GM10248 (cell line): Measurements from ENCODE around the gene NREP.
"Not testable (repeated sequence)": the region's sequence is repeated elsewhere in the genome, so short reads cannot be mapped to it uniquely, and the experiment has no call there.

Experiments
- CTCF ChIA-PET: fragments of 300-600 bp; sonication (Branson Sonifier 250); formaldehyde crosslinking; extraction: SDS; loops from one replicate; lab custom pipeline; 2021; ENCODE audit warnings: antibody characterized with exemption; lab: Yijun Ruan, JAX
- POLR2A ChIA-PET: fragments of 350-650 bp; sonication (Branson Sonifier 250); formaldehyde crosslinking; extraction: SDS; loops from one replicate; lab custom pipeline; 2020; ENCODE audit warnings: antibody characterized with exemption; lab: Yijun Ruan, JAX
- DNase-seq: peaks from one replicate; pipeline ENCODE4 v3.0.0; 2012; ENCODE audit errors: extremely low spot score
- TF ChIP-seq, protein P1 (sequence below): IDR thresholded peaks from 2 replicates; pipeline ENCODE4 v1.5.1; 2012; ENCODE audit warnings: mild to moderate bottlenecking, low read depth; ENCODE audit errors: extremely low read depth, missing control alignments, control extremely low read depth

The NREP gene

GRCh38 chr5:111730659-111731382 is 26.2 kb downstream of the NREP start:
- CTCF ChIA-PET, result interaction anchor here (1.3 kb wide), 1 partner anchor 9 kb away, joined by 5 read pairs; no protein-coding TSS in a partner anchor

GRCh38 chr5:111728941-111729340 is 28.1 kb downstream of the NREP start:
- no peak for DNase-seq
- CTCF ChIA-PET, result interaction anchor here (1.1 kb wide), 1 partner anchor 26 kb away, joined by 3 read pairs; no protein-coding TSS in a partner anchor
- POLR2A ChIA-PET, result no interaction called here

More at GRCh38 chr5:111730659-111731382, 26.2 kb downstream of the NREP start:
- POLR2A ChIA-PET, result no interaction called here
- no peak for DNase-seq
- TF ChIP-seq, protein P1, sequence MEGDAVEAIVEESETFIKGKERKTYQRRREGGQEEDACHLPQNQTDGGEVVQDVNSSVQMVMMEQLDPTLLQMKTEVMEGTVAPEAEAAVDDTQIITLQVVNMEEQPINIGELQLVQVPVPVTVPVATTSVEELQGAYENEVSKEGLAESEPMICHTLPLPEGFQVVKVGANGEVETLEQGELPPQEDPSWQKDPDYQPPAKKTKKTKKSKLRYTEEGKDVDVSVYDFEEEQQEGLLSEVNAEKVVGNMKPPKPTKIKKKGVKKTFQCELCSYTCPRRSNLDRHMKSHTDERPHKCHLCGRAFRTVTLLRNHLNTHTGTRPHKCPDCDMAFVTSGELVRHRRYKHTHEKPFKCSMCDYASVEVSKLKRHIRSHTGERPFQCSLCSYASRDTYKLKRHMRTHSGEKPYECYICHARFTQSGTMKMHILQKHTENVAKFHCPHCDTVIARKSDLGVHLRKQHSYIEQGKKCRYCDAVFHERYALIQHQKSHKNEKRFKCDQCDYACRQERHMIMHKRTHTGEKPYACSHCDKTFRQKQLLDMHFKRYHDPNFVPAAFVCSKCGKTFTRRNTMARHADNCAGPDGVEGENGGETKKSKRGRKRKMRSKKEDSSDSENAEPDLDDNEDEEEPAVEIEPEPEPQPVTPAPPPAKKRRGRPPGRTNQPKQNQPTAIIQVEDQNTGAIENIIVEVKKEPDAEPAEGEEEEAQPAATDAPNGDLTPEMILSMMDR, result no peak

GRCh38 chr5:111726986-111727385 is 30.0 kb downstream of the NREP start:
- ChIA-PET POLR2A (no interaction called here), CTCF (interaction anchor here (1.4 to 1.7 kb wide), 2 partner anchors 24 to 28 kb away, joined by 3 to 4 read pairs; no protein-coding TSS in a partner anchor)
- TF ChIP-seq, protein P1, result no peak
- no peak for DNase-seq

More at GRCh38 chr5:111728941-111729340, 28.1 kb downstream of the NREP start:
- TF ChIP-seq, protein P1, result no peak

DNA sequence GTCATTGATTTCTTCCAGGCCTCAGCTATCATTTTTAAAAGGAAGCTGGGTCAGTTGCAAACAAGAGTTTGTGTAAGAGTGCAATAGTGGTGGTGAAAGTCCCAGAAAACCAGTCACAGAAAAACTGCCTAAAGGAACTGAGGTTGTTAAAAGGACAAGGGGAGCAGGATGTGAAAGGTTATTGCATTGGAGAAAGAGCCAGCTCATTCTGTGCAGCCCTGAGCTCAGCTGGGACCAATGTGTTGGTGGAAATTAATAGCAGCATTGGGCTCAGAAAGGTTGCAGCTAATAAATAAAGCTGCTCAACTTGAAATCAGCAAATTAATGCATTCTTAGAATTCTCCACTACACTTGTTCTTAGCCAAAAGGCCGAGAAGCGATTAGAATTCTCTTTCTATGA is 34.9 kb downstream of the NREP start:
- TF ChIP-seq, protein P1, result no peak
- CTCF ChIA-PET, result interaction anchor here (1.7 kb wide), 1 partner anchor 10 kb away, joined by 5 read pairs; no protein-coding TSS in a partner anchor
- DNase-seq, result no peak
- POLR2A ChIA-PET, result no interaction called here

DNA sequence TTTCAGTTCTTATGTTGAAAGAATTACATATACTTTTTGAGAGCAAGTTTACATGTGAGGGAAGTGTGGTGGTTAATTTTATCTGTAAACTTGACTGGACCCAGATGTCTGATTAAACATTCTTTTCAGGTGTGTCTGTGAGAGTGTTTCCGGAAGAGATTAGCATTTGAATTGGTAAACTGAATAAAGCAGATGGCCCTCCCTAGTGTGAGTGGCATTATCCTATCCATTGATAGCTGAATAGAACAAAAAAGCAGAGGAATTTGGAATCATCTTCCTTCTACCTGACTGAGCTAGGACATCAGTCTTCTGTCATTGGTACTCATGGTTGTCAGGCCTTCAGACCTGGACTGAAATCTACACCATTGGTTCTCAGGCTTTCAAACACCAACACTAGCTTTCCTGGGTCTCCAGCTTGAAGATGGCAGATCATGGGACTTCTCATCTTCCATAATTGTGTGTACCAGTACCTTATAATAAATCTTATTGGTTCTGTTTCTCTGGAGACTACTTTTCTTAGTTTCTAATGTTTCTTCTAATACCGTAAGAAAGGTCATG is 36.6 kb downstream of the NREP start:
- CTCF ChIA-PET, result interaction anchor here (0.7 to 1.3 kb wide), 3 partner anchors 15 to 44 kb away, joined by 3 to 4 read pairs (median 3); no protein-coding TSS in a partner anchor
- POLR2A ChIA-PET, result no interaction called here
- DNase-seq, result no peak
- TF ChIP-seq, protein P1, result no peak

GRCh38 chr5:111719773-111720172 is 37.2 kb downstream of the NREP start:
- CTCF ChIA-PET, result interaction anchor here (1.3 kb wide), 1 partner anchor 45 kb away, joined by 3 read pairs; no protein-coding TSS in a partner anchor
- no peak for DNase-seq
- POLR2A ChIA-PET, result no interaction called here

DNA sequence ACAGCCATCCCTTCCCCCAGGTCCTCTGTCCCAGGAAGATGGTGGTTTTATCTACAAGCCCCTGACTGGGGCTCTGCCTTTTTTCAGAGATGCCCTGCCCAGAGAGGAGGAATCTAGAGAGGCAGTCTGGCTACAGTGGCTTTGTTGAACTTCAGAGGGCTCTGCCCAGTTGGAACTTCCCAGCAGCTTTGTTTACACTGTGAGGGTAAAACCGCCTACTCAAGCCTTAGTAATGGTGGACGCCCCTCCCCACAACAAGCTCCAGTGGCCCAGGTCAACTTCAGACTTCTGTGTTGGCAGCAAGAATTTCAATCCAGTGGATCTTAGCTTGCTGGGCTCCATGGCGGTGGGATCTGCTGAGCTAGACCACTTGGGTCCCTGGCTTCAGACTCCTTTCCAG is 40.2 kb downstream of the NREP start:
- CTCF ChIA-PET, result interaction anchor here (2.0 kb wide), 1 partner anchor 9 kb away, joined by 5 read pairs; no protein-coding TSS in a partner anchor
- POLR2A ChIA-PET, DNase-seq: not testable (repeated sequence)

More at GRCh38 chr5:111719773-111720172, 37.2 kb downstream of the NREP start:
- TF ChIP-seq, protein P1, result no peak
